ENCODE measurements around the gene MS4A6A. TPM values are rescaled to one million over a fixed set of nuclear protein-coding genes. Genes with fewer than 3 reads are reported as not detected.
"Not testable (repeated sequence)": the region's sequence is repeated elsewhere in the genome, so short reads cannot be mapped to it uniquely, and the experiment has no call there.

MS4A6A gene
- total RNA-seq, 4 donors from 2014 or later, result 4.1 to 22.2 (median 15.0) TPM

- 88 to 90% methylated on average over 4 of the region's 4 CpGs for WGBS, 2 donors
- TF ChIP-seq CTCF (IDR thresholded peaks at IDR 0.05) (no peak), POLR2A (IDR thresholded peaks at IDR 0.05) (no peak)
- no peak for DNase-seq (ENCODE audit: low spot score in 2 of 2)
- intact Hi-C loops (cut with DNase I; ENCODE audit: low total_unique reads), result no loop called here
- H3K4me3 ChIP-seq (ENCODE audit: low read depth, poor library complexity, severe bottlenecking), result no peak overlapping the region
Measured at GRCh38 chr11:60211206-60211605, 28.3 kb upstream of the MS4A6A start.

- TF ChIP-seq CTCF (IDR thresholded peaks at IDR 0.05) (no peak), POLR2A (IDR thresholded peaks at IDR 0.05) (no peak)
- DNase-seq (ENCODE audit: low spot score in 2 of 2), result no peak
- 90 to 91% methylated on average over 3 of the region's 3 CpGs for WGBS, 2 donors
- intact Hi-C loops (cut with DNase I; ENCODE audit: low total_unique reads), result no loop called here
- no peak overlapping the region for H3K4me3 ChIP-seq (ENCODE audit: low read depth, poor library complexity, severe bottlenecking)
Measured at GRCh38 chr11:60209977-60210376, 27.1 kb upstream of the MS4A6A start.

GRCh38 chr11:60208951-60209350, 26.1 kb upstream of the MS4A6A start:
- no peak for DNase-seq (ENCODE audit: low spot score in 2 of 2)
- TF ChIP-seq CTCF (IDR thresholded peaks at IDR 0.05), result no peak
- TF ChIP-seq POLR2A (IDR thresholded peaks at IDR 0.05), result no peak
- WGBS, 2 donors, result 45 to 54% methylated on average over 1 of the region's 1 CpG
- intact Hi-C loops (cut with DNase I; ENCODE audit: low total_unique reads), result no loop called here
- no peak overlapping the region for H3K4me3 ChIP-seq (ENCODE audit: low read depth, poor library complexity, severe bottlenecking)

- TF ChIP-seq POLR2A (IDR thresholded peaks at IDR 0.05), result no peak
- no peak for TF ChIP-seq CTCF (IDR thresholded peaks at IDR 0.05)
- H3K4me3 ChIP-seq (ENCODE audit: low read depth, poor library complexity, severe bottlenecking), result no peak overlapping the region
- intact Hi-C loops (cut with DNase I; ENCODE audit: low total_unique reads), result no loop called here
- DNase-seq (ENCODE audit: low spot score in 2 of 2), result no peak
- 83 to 86% methylated on average over 4 of the region's 4 CpGs for WGBS, 2 donors
Measured at GRCh38 chr11:60208146-60208895, 25.4 kb upstream of the MS4A6A start.

GRCh38 chr11:60206616-60207015, 23.7 kb upstream of the MS4A6A start:
- TF ChIP-seq CTCF (IDR thresholded peaks at IDR 0.05), result no peak
- TF ChIP-seq POLR2A (IDR thresholded peaks at IDR 0.05), result no peak
- DNase-seq (ENCODE audit: low spot score in 2 of 2), result no peak
- WGBS, 2 donors, result 79 to 95% methylated on average over 1 of the region's 1 CpG
- intact Hi-C loops (cut with DNase I; ENCODE audit: low total_unique reads), result no loop called here
- no peak overlapping the region for H3K4me3 ChIP-seq (ENCODE audit: low read depth, poor library complexity, severe bottlenecking)

- no peak for DNase-seq (ENCODE audit: low spot score in 2 of 2)
- H3K4me3 ChIP-seq (ENCODE audit: low read depth, poor library complexity, severe bottlenecking), result no peak overlapping the region
- intact Hi-C loops (cut with DNase I; ENCODE audit: low total_unique reads), result no loop called here
- 85 to 86% methylated on average over 4 of the region's 4 CpGs for WGBS, 2 donors
- no peak for TF ChIP-seq CTCF (IDR thresholded peaks at IDR 0.05)
- TF ChIP-seq POLR2A (IDR thresholded peaks at IDR 0.05), result no peak
Measured at GRCh38 chr11:60204922-60205321, 22.0 kb upstream of the MS4A6A start.

GRCh38 chr11:60201334-60201733, 18.5 kb upstream of the MS4A6A start:
- intact Hi-C loops (cut with DNase I; ENCODE audit: low total_unique reads); DNase-seq (ENCODE audit: low spot score in 2 of 2); H3K4me3 ChIP-seq (ENCODE audit: low read depth, poor library complexity, severe bottlenecking): not testable (repeated sequence)
- 90 to 98% methylated on average over 8 to 16 of the region's 26 CpGs for WGBS, 2 donors
